ENCODE results near the gene LRMDA. TPM values are rescaled to one million over a fixed set of nuclear protein-coding genes. Genes with fewer than 3 reads are reported as not detected.

The LRMDA gene
- total and polyA plus RNA-seq, 2 donors (not counting 3 experiments of a cell fraction or from before 2014, with no cell fraction given): 9.7 to 18.0 TPM

- no peak overlapping the region for H3K9ac ChIP-seq (replicated peaks; ENCODE audit: extremely low read depth, insufficient read depth, low read length)
- TF ChIP-seq EZH2 (IDR thresholded peaks at IDR 0.05; ENCODE audit: borderline replicate concordance, low read depth, low read length, severe bottlenecking) (no peak), GATA2 (IDR thresholded peaks at IDR 0.05; ENCODE audit: insufficient read depth, insufficient read length, low read depth, low read length) (no peak), CTCF (IDR thresholded peaks at IDR 0.05; ENCODE audit: extremely low read depth in 1 of 2, insufficient read depth in 1 of 2, low read depth in 1 of 2, low read length in 2 of 2) (no peak), JUN (IDR thresholded peaks at IDR 0.05; ENCODE audit: borderline replicate concordance, insufficient read depth, insufficient read length, low read depth) (no peak), POLR2A (IDR thresholded peaks at IDR 0.05; ENCODE audit: low read depth, low read length) (no peak)
- no peak overlapping the region for H3K27ac ChIP-seq (ENCODE audit: insufficient read depth, low read depth, low read length)
- no peak overlapping the region for H2AFZ ChIP-seq (ENCODE audit: low read depth, low read length)
- H3K79me2 ChIP-seq (ENCODE audit: control insufficient read depth, insufficient read depth, low read length): no peaks in the 10 kb centered on the region
- peaks cover 2 to 3% of the 10 kb centered on the region in 2 experiments for H3K27me3 ChIP-seq (ENCODE audit: control insufficient read depth in 2 of 2, insufficient read depth in 2 of 2, low read length in 2 of 2)
- no peaks in the 10 kb centered on the region for H3K4me1 ChIP-seq (ENCODE audit: control insufficient read depth, extremely low read depth, insufficient read depth, low read length)
- dilution Hi-C loops (cut with MboI; ENCODE audit: extremely low pct_ligation_motif_present, low sequenced_read_pairs) (no loop called here), intact Hi-C loops (cut with micrococcal nuclease) (no loop called here)
- no peaks in the 10 kb centered on the region for H3K9me1 ChIP-seq (replicated peaks; ENCODE audit: control insufficient read depth, extremely low read depth, insufficient read depth, low read length)
- H4K20me1 ChIP-seq (replicated peaks; ENCODE audit: control insufficient read depth, extremely low read depth, insufficient read depth, low read length): no peaks in the 10 kb centered on the region
- ChIA-PET POLR2A (no interaction called here), CTCF (interaction anchor here (0.6 kb wide), 1 partner anchor 911 kb away, joined by 4 read pairs; no protein-coding TSS in a partner anchor)
- H3K9me3 ChIP-seq (replicated peaks; ENCODE audit: control insufficient read depth, insufficient read depth, low read length): no peaks in the 10 kb centered on the region
- BruUV-seq (replicated peaks): no TSS peak
- no peak for FAIRE-seq
- H3K4me3 ChIP-seq (replicated peaks in 1 of 3; ENCODE audit: insufficient read depth in 1 of 3, low read depth in 1 of 3, low read length in 3 of 3): no peak overlapping the region
- H3K36me3 ChIP-seq (ENCODE audit: control insufficient read depth in 2 of 2, extremely low read depth in 1 of 2, insufficient read depth in 2 of 2, low read length in 2 of 2): no peaks in the 10 kb centered on the region
- DNase-seq (ENCODE audit: low read depth, low spot score): no peak
- no peak overlapping the region for H3K4me2 ChIP-seq (ENCODE audit: insufficient read depth, low read length)
These were observed 212.7 kb downstream of the LRMDA start for GRCh38 chr10:75643944-75644692.
